Stimulated activated CD8-positive, alpha-beta memory T cell treated with anti-CD3 and anti-CD28 coated beads, Interleukin-7, amount 100 ng/mL, for 24 hours (primary cell): ENCODE data around the gene CDCA3.
"Not testable (repeated sequence)": the region's sequence is repeated elsewhere in the genome, so short reads cannot be mapped to it uniquely, and the experiment has no call there.

Source experiments
- DNase-seq: peaks from one replicate; pipeline ENCODE4 v3.0.0-alpha.2; 2020; ENCODE audit warnings: low read depth

The CDCA3 gene

DNA sequence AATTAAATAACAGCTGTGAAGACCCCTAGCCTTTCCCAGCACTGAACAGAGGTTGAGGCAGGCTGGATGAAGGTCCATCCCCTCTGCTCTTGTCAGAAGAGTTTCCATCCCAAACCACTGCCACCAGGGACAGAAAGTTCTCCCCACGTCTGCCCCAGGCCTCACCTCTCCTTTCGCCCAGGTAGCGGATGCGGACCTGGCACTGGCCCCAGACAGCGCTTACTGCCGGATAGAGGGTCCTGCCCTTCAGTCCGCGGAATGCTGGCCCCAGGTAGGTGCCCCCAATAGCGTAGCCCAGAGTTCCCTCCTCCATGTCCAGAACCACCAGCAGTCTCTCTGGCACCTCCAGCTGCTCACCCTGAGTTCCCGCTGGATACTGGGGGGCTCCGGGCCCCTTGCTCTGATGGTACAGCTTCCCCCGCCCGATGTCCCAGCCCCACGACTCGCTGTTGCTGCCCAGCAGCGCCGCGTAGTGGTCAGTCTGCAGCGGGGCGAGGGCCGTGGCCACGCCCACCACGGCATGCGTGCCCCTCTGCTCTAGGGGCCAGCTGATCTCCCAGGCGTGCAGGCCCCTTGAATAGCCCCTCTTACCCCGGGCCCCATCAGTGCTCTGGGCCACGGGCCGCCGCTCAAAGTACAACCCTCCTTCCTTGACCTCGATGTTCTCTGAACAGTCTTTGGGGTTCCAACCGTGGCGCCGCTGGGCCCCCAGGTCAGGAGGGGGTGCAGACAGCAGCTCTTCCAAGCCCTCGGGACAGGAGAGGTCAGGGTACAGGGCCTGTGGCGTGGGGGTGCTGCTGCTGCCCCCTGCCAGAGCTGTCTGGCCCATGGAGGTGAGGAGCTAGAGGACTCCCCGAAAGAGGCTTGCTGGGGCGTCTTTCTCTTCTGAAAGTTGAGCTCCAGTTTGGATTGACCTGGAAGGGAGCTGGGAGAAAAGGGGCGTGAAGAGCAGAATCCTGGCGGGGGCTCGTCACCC, 21.3 kb upstream of the CDCA3 start:
- DNase-seq = peak; percentile 71

- DNase-seq = no peak
Measured at GRCh38 chr12:6871052-6871957, 20.2 kb upstream of the CDCA3 start.

DNA sequence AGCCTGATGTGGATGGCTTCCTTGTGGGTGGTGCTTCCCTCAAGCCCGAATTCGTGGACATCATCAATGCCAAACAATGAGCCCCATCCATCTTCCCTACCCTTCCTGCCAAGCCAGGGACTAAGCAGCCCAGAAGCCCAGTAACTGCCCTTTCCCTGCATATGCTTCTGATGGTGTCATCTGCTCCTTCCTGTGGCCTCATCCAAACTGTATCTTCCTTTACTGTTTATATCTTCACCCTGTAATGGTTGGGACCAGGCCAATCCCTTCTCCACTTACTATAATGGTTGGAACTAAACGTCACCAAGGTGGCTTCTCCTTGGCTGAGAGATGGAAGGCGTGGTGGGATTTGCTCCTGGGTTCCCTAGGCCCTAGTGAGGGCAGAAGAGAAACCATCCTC, 19.2 kb upstream of the CDCA3 start:
- not testable (repeated sequence) for DNase-seq

DNA sequence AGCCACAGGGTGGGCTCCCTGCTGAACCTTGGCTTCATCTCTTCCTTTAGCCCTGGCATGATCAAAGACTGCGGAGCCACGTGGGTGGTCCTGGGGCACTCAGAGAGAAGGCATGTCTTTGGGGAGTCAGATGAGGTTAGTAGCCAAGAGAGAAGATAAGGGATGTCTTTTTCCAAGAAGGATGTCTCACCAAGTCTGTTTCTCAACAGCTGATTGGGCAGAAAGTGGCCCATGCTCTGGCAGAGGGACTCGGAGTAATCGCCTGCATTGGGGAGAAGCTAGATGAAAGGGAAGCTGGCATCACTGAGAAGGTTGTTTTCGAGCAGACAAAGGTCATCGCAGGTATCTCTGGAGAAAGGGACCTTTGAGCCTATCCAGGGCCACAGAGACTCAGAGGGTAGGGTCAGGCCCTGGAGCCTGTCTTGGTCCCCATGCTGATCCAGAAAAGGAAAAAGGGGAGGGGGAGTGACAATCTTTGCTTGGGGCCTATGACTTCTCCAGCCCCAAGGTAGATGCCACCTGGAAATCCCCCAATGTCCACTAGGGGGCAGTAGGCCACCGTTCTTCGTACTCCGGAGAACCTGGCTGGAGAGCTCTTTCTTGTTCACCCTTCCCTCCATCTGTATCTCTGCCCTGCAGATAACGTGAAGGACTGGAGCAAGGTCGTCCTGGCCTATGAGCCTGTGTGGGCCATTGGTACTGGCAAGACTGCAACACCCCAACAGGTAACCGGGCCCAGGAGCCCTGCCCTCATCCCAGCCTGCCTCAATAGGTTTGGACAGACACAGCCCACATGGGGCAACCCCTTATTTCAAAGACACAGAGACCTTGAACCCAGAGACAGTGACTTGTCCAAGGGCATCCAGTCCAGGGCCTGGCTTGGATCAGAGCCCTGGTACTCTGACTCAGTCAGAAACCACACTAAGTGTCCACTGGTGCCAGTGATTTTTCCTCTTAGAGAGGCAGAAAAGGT, 18.2 kb upstream of the CDCA3 start:
- DNase-seq = peak; percentile 69

DNA sequence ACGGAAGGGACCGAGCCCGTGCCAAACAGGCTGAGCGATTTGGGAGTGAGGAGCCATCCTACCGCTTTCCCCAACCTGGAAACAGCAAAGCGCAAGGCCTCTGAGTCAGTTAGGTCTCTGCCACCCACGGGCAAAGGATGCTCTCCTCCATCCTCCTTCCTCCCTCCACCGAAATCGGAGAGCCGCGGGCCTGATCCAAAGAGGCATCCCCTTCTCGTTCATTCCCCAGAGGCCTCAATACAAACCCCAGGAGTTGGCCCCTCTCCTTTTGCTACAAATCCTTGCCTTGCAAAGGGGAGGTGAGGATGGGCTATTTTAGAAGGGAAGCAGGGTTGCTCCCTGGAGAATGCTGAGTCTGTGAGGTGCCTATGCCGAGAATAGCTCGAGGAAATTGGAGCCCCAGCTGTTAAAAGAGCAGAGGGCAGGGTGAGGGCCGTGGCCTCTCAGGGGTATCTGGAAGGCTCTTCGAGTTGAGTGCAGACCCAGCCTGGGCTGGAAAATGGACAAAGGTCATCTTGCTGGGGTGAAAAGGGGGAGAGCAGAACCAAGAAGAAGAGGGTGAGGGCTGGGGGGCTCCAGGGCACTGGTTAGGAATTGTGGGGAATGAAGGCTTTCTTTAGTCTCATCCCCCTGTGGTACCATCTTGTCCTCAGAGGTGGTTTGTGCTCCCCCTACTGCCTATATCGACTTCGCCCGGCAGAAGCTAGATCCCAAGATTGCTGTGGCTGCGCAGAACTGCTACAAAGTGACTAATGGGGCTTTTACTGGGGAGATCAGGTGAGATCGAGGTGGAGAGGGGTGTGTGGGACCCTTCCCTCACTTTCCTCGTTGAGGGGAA, 17.3 kb upstream of the CDCA3 start:
- DNase-seq = no peak

- no peak for DNase-seq
Measured at GRCh38 chr12:6867413-6868210, 16.5 kb upstream of the CDCA3 start, which contains the start of gene TPI1. Gene TPI1, plus strand, starts transcription at chr12:6867531. Its CDS starts 36 bp downstream, at chr12:6867567.

- no peak for DNase-seq
Measured at GRCh38 chr12:6866920-6867412, 15.9 kb upstream of the CDCA3 start.

- DNase-seq = no peak
Measured at GRCh38 chr12:6866163-6866919, 15.3 kb upstream of the CDCA3 start.

DNA sequence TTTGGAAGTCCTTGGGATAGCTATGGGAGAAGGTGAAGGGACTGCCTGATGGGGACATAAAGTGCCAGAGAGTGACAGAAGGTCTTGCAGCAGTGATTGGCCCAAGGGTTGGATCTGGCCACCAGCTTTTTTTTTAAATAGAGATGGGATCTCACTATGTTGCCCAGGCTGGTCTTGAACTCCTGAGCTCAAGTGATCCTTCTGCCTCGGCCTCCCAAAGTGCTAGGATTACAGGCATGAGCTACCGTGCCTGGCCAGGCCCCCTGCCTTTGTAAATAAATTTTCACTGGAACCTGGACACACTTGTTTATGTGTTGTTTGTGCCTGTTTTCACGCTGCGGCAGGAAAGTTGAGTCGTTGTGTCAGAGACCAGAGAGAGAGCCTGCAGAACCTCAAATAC, 14.2 kb upstream of the CDCA3 start:
- not testable (repeated sequence) for DNase-seq

- DNase-seq = no peak
Measured at GRCh38 chr12:6863586-6864321, 12.7 kb upstream of the CDCA3 start.

DNA sequence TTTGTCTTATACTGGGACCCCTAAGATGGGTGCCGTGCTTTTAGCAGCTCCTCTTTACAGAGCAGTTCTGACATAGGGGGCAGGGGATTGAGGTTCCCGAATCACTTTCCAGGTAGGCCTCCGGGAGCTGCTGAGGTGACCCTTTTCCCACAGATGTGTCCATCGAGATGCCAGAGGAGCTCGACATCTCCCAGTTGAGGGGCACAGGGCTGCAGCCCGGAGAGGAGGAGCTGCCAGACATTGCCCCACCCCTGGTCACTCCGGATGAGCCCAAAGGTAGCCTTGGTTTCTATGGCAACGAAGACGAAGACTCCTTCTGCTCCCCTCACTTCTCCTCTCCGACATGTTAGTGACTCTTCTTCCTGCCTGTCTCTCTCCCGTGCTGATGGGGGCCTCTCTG, 11.9 kb upstream of the CDCA3 start:
- DNase-seq = no peak

- DNase-seq = no peak
Measured at GRCh38 chr12:6861391-6861790, 10.3 kb upstream of the CDCA3 start.

- DNase-seq = no peak
Measured at GRCh38 chr12:6860942-6861341, 9.9 kb upstream of the CDCA3 start.

DNA sequence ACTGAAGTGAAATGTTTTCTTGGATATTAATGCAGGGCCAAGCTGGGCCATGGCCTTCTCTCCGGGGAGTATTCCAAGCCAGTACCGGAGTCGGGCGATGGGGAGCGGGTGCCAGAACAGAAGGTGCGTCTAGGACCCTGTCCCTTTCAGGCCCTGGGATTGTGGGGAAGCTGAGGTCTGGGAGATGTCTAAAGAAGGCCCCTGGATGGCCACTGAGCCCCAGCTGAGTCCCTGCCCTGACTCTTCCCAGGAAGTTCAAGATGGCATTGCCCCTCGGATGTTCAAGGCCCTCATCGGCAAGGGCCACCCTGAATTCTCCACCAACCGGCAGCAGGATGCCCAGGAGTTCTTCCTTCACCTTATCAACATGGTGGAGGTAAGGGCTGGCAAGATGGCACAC, 9.0 kb upstream of the CDCA3 start:
- DNase-seq = no peak

- DNase-seq = no peak
Measured at GRCh38 chr12:6858799-6859198, 7.7 kb upstream of the CDCA3 start.

- no peak for DNase-seq
Measured at GRCh38 chr12:6855322-6855721, 4.2 kb upstream of the CDCA3 start.

GRCh38 chr12:6854036-6854435, 3.0 kb upstream of the CDCA3 start:
- no peak for DNase-seq

GRCh38 chr12:6853626-6854025, 2.5 kb upstream of the CDCA3 start:
- no peak for DNase-seq
